Heart left ventricle (tissue), 13 donors: ENCODE data around the gene C2.

Source experiments
- CTCF ChIP-seq, 12 donors: fragments of 200-600 bp; sonication (generic) in 4 of 12; IDR thresholded peaks; one replicate each; pipeline versions ENCODE4 v1.5.0 to v1.8.0; 2018 to 2022; ENCODE audit warnings: antibody characterized with exemption in 12 of 12, mild to moderate bottlenecking in 5 of 12
- POLR2A ChIP-seq, 2 donors: fragments of 450-650 bp; IDR thresholded peaks; one replicate each; pipeline ENCODE4 v1.6.1; 2017; ENCODE audit warnings: antibody characterized with exemption in 2 of 2, mild to moderate bottlenecking in 2 of 2, moderate library complexity in 2 of 2
- donor health status: ischemic (EF 13 %, LVEDD 7.1; RV severe dilation, severe dysfunction).
- donor health status: DM: no; HTN: yes; CAD: no.
- donor health status: DM: no; HTN: no; CAD: no.
- donor health status: ischemic (EF 25% LVEDD 6.9; RV normal size, moderate dysfunction).
- donor health status: ischemic (EF 25% LVEDD 5.7; RV mildly dilated, moderate dysfunction).
- donor health status: ischemic (EF 35%, LVEDD 5.7; RV mildly dilated, moderate dysfunction).
- donor health status: nonischemic (EF 11% LVEDD 7.7; RV severe dilation, severe dysfunction).
- donor health status: DM: yes; HTN: yes; CAD: no.
- donor health status: PGD.
- donor health status: ischemic (EF 29% LVEDD 5.4; RV normal size, mild dysfunction).
- donor health status: nonischemic (EF 23%, LVEDD 6.1; RV moderate dilation, normal function).

- TF ChIP-seq POLR2A (IDR thresholded peaks at IDR 0.05) (no peak), CTCF (IDR thresholded peaks at IDR 0.05) (no peak)
These were observed 20.3 kb downstream of the C2 start for GRCh38 chr6:31947864-31948263.
